VCaP (cell line): Measurements from ENCODE around the gene TEDC1.

Experiments used
- H3K27ac ChIP-seq: fragments of 450-650 bp; 2 replicates; pipeline ENCODE4 v1.5.1; 2017
- CTCF ChIP-seq: fragments of 450-650 bp; conservative IDR thresholded peaks from 2 replicates; pipeline ENCODE4 v1.5.1; 2017; ENCODE audit warnings: mild to moderate bottlenecking, moderate library complexity

The TEDC1 gene

GRCh38 chr14:105490572-105491365 is at the start of gene TEDC1:
Gene TEDC1 (plus strand): TSS chr14:105491246. CDS start chr14:105491376, 130 bp downstream.
- peak; percentile 94 for TF ChIP-seq CTCF
- peak within 1 kb of the TSS; percentile 89 for H3K27ac ChIP-seq

- no peak for TF ChIP-seq CTCF
- no peak overlapping the region for H3K27ac ChIP-seq
Measured at GRCh38 chr14:105442125-105442524, 48.9 kb upstream of the TEDC1 start.

- H3K27ac ChIP-seq = no peak overlapping the region
Measured at GRCh38 chr14:105442834-105443233, 48.2 kb upstream of the TEDC1 start.

GRCh38 chr14:105444859-105445258 is 46.2 kb upstream of the TEDC1 start:
- H3K27ac ChIP-seq = no peak overlapping the region
- TF ChIP-seq CTCF = no peak

More at GRCh38 chr14:105442834-105443233, 48.2 kb upstream of the TEDC1 start:
- no peak for TF ChIP-seq CTCF

GRCh38 chr14:105445290-105445689 is 45.8 kb upstream of the TEDC1 start:
- TF ChIP-seq CTCF = no peak
- no peak overlapping the region for H3K27ac ChIP-seq

- no peak for TF ChIP-seq CTCF
- H3K27ac ChIP-seq = no peak overlapping the region
Measured at GRCh38 chr14:105445901-105446845, 44.9 kb upstream of the TEDC1 start.

- H3K27ac ChIP-seq = no peak overlapping the region
- no peak for TF ChIP-seq CTCF
Measured at GRCh38 chr14:105446971-105447370, 44.1 kb upstream of the TEDC1 start.
